WTC11 (cell line): Measurements from ENCODE around the gene PHOSPHO2. TPM values are rescaled to one million over a fixed set of nuclear protein-coding genes. Genes with fewer than 3 reads are reported as not detected.

Experiments used
- ATAC-seq: fragments of 200-7000 bp; cut with Tn5 transposase; 2 replicates; pipeline ENCODE4 v1.10.0; 2021; ENCODE audit warnings: mild to moderate bottlenecking, moderate library complexity
- CTCF ChIA-PET: fragments of 300-600 bp; sonication (Branson Sonifier 250); formaldehyde crosslinking; loops from one replicate; lab custom pipeline; 2021; ENCODE audit warnings: antibody characterized with exemption; lab: Charles Lee
- POLR2A ChIA-PET: fragments of 350-600 bp; sonication (Branson Sonifier 250); formaldehyde crosslinking; loops from one replicate; lab custom pipeline; 2021; ENCODE audit warnings: antibody characterized with exemption; lab: Charles Lee
- DNase-seq: peaks from one replicate; pipeline ENCODE4 v3.0.0; 2021; ENCODE audit warnings: low spot score
- H3K27ac Mint-ChIP-seq: 2 replicates; pipeline ENCODE4 v1.8.0; 2021; ENCODE audit warnings: mixed read lengths
- H3K27me3 Mint-ChIP-seq: 2 replicates; pipeline ENCODE4 v1.8.0; 2021; ENCODE audit warnings: low read depth, mild to moderate bottlenecking, moderate library complexity, mixed read lengths
- H3K36me3 Mint-ChIP-seq: 2 replicates; pipeline ENCODE4 v1.8.0; 2021; ENCODE audit warnings: mixed read lengths
- H3K4me1 Mint-ChIP-seq: 2 replicates; pipeline ENCODE4 v1.8.0; 2022; ENCODE audit warnings: mixed read lengths
- H3K4me3 Mint-ChIP-seq: 2 replicates; pipeline ENCODE4 v1.8.0; 2021; ENCODE audit warnings: mild to moderate bottlenecking, moderate library complexity, mixed read lengths
- H3K9me3 Mint-ChIP-seq: 2 replicates; pipeline ENCODE4 v1.8.0; 2021; ENCODE audit warnings: mixed read lengths
- ATF1 ChIP-seq: sonication (generic); formaldehyde crosslinking; IDR thresholded peaks from 2 replicates; pipeline ENCODE4 v1.8.1; 2023; ENCODE audit warnings: mild to moderate bottlenecking, moderate library complexity, missing genetic modification reagents
- CREB1 ChIP-seq: sonication (generic); formaldehyde crosslinking; IDR thresholded peaks from 2 replicates; pipeline ENCODE4 v1.8.0; 2023; ENCODE audit warnings: mild to moderate bottlenecking, missing genetic modification reagents
- FOXK1 ChIP-seq: sonication (generic); formaldehyde crosslinking; IDR thresholded peaks from 2 replicates; pipeline ENCODE4 v1.8.0; 2022; ENCODE audit warnings: mild to moderate bottlenecking, moderate library complexity, missing genetic modification reagents
- GABPB1 ChIP-seq: sonication (generic); formaldehyde crosslinking; IDR thresholded peaks from 2 replicates; pipeline ENCODE4 v1.8.1; 2023; ENCODE audit warnings: mild to moderate bottlenecking, missing genetic modification reagents
- GTF2I ChIP-seq: fragments of 250-450 bp; sonication (Bioruptor Pico); conservative IDR thresholded peaks from 2 replicates; pipeline ENCODE4 v1.4.0; 2021; ENCODE audit warnings: mild to moderate bottlenecking
- HMGA2 ChIP-seq: fragments of 250-450 bp; sonication (Bioruptor Pico); IDR thresholded peaks from 2 replicates; pipeline ENCODE4 v1.4.0; 2021; ENCODE audit warnings: mild to moderate bottlenecking, moderate library complexity
- IRF2 ChIP-seq: sonication (generic); formaldehyde crosslinking; IDR thresholded peaks from 2 replicates; pipeline ENCODE4 v1.8.0; 2022; ENCODE audit warnings: low read depth, missing genetic modification reagents, borderline replicate concordance
- OVOL2 ChIP-seq: fragments of 250-450 bp; sonication (Bioruptor Pico); IDR thresholded peaks from 2 replicates; pipeline ENCODE4 v1.9.0; 2021; ENCODE audit warnings: mild to moderate bottlenecking, borderline replicate concordance
- SMAD3 ChIP-seq: sonication (generic); formaldehyde crosslinking; IDR thresholded peaks from 2 replicates; pipeline ENCODE4 v1.8.0; 2022; ENCODE audit warnings: missing genetic modification reagents, mild to moderate bottlenecking, borderline replicate concordance
- ZBTB21 ChIP-seq: sonication (generic); formaldehyde crosslinking; IDR thresholded peaks from 2 replicates; pipeline ENCODE4 v1.8.1; 2023; ENCODE audit warnings: mild to moderate bottlenecking, missing genetic modification reagents, borderline replicate concordance
- ZNF121 ChIP-seq: sonication (generic); formaldehyde crosslinking; IDR thresholded peaks from 2 replicates; pipeline ENCODE4 v1.8.0; 2023; ENCODE audit warnings: missing genetic modification reagents
- ZNF317 ChIP-seq: sonication (generic); formaldehyde crosslinking; IDR thresholded peaks from 2 replicates; pipeline ENCODE4 v1.8.1; 2023; ENCODE audit warnings: low read depth, mild to moderate bottlenecking, moderate library complexity, missing genetic modification reagents, borderline replicate concordance
- ZNF396 ChIP-seq: fragments of 250-450 bp; sonication (Bioruptor Pico); IDR thresholded peaks from 2 replicates; pipeline ENCODE4 v1.8.0; 2021; ENCODE audit warnings: mild to moderate bottlenecking, moderate library complexity, borderline replicate concordance
- ZNF423 ChIP-seq: fragments of 250-450 bp; sonication (Bioruptor Pico); IDR thresholded peaks from 2 replicates; pipeline ENCODE4 v2.1.2; 2022; ENCODE audit warnings: mild to moderate bottlenecking, moderate library complexity
- total RNA-seq: library from RNA; stranded (reverse); gene quantifications from 3 replicates; pipeline ENCODE4 v1.2.3, GENCODE V29; 2021
- TF ChIP-seq, protein P1 (sequence below): fragments of 250-450 bp; sonication (Bioruptor Pico); IDR thresholded peaks from 2 replicates; pipeline ENCODE4 v2.1.2; 2022; ENCODE audit warnings: mild to moderate bottlenecking, moderate library complexity
- TF ChIP-seq, protein P2 (sequence below): sonication (generic); formaldehyde crosslinking; IDR thresholded peaks from 2 replicates; pipeline ENCODE4 v1.8.0; 2022; ENCODE audit warnings: mild to moderate bottlenecking, missing genetic modification reagents
- TF ChIP-seq, protein P3 (sequence below): sonication (generic); formaldehyde crosslinking; IDR thresholded peaks from 2 replicates; pipeline ENCODE4 v1.8.0; 2023; ENCODE audit warnings: missing genetic modification reagents
- TF ChIP-seq, protein P4 (sequence below): sonication (generic); formaldehyde crosslinking; IDR thresholded peaks from 2 replicates; pipeline ENCODE4 v1.8.1; 2022; ENCODE audit warnings: low read depth, mild to moderate bottlenecking, moderate library complexity, missing genetic modification reagents, borderline replicate concordance
- TF ChIP-seq, protein P5 (sequence below): sonication (generic); formaldehyde crosslinking; conservative IDR thresholded peaks from 2 replicates; pipeline ENCODE4 v1.8.1; 2023; ENCODE audit warnings: mild to moderate bottlenecking, low read depth, missing genetic modification reagents, moderate library complexity
- TF ChIP-seq, protein P6 (sequence below): sonication (generic); formaldehyde crosslinking; IDR thresholded peaks from 2 replicates; pipeline ENCODE4 v1.8.1; 2023; ENCODE audit warnings: mild to moderate bottlenecking, missing genetic modification reagents, moderate library complexity

The PHOSPHO2 gene
- total RNA-seq, 1 experiment from 2014 or later, result 6.1 TPM

DNA sequence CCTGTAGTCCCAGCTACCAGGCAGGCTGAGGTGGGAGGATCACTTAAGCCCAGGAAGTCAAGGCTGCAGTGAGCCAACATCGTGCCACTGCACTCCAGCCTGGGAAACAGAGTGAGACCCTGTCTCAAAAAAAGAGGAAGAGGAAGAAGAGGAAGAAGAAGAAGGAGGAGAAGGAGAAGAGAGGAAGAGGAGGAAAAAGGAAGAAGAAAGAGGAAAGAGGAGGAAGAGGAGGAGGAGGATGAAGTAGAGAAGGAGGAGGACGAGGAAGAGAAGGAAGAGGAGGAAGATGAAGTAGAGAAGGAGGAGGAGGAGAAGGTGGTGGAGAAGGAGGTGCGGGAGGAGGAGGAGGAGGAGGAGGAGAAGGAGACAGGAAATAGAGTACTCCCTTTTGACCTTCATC is 38.1 kb upstream of the PHOSPHO2 start:
- Mint-ChIP-seq H3K4me3 (no peak overlapping the region), H3K27ac (no peak overlapping the region), H3K4me1 (no peaks in the 10 kb centered on the region), H3K36me3 (no peaks in the 10 kb centered on the region), H3K27me3 (no peaks in the 10 kb centered on the region; the same call in 1 of the 2 replicates), H3K9me3 (no peaks in the 10 kb centered on the region)
- ATAC-seq (no peak), DNase-seq (no peak)
- ChIA-PET POLR2A (no interaction called here), CTCF (interaction anchor here (0.7 kb wide), 1 partner anchor 115 kb away, joined by 3 read pairs; no protein-coding TSS in a partner anchor)
- TF ChIP-seq CREB1 (CRISPR knock-in tag) (no peak), OVOL2 (no peak), ZNF423 (CRISPR knock-in tag) (no peak), ZNF396 (CRISPR knock-in tag) (no peak), GABPB1 (CRISPR knock-in tag) (no peak), ATF1 (CRISPR knock-in tag) (no peak), SMAD3 (CRISPR knock-in tag) (no peak), GTF2I (no peak), ZBTB21 (no peak), HMGA2 (CRISPR knock-in tag) (no peak), ZNF121 (CRISPR knock-in tag) (no peak), ZNF317 (no peak), FOXK1 (CRISPR knock-in tag) (no peak)
- TF ChIP-seq, protein P1, sequence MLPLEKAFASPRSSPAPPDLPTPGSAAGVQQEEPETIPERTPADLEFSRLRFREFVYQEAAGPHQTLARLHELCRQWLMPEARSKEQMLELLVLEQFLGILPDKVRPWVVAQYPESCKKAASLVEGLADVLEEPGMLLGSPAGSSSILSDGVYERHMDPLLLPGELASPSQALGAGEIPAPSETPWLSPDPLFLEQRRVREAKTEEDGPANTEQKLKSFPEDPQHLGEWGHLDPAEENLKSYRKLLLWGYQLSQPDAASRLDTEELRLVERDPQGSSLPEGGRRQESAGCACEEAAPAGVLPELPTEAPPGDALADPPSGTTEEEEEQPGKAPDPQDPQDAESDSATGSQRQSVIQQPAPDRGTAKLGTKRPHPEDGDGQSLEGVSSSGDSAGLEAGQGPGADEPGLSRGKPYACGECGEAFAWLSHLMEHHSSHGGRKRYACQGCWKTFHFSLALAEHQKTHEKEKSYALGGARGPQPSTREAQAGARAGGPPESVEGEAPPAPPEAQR (CRISPR knock-in tag), result no peak
- TF ChIP-seq, protein P2, sequence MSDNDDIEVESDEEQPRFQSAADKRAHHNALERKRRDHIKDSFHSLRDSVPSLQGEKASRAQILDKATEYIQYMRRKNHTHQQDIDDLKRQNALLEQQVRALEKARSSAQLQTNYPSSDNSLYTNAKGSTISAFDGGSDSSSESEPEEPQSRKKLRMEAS (CRISPR knock-in tag), result no peak
- TF ChIP-seq, protein P3, sequence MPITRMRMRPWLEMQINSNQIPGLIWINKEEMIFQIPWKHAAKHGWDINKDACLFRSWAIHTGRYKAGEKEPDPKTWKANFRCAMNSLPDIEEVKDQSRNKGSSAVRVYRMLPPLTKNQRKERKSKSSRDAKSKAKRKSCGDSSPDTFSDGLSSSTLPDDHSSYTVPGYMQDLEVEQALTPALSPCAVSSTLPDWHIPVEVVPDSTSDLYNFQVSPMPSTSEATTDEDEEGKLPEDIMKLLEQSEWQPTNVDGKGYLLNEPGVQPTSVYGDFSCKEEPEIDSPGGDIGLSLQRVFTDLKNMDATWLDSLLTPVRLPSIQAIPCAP (CRISPR knock-in tag), result no peak
- TF ChIP-seq, protein P4, sequence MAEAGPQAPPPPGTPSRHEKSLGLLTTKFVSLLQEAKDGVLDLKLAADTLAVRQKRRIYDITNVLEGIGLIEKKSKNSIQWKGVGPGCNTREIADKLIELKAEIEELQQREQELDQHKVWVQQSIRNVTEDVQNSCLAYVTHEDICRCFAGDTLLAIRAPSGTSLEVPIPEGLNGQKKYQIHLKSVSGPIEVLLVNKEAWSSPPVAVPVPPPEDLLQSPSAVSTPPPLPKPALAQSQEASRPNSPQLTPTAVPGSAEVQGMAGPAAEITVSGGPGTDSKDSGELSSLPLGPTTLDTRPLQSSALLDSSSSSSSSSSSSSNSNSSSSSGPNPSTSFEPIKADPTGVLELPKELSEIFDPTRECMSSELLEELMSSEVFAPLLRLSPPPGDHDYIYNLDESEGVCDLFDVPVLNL (CRISPR knock-in tag), result no peak
- TF ChIP-seq, protein P5, sequence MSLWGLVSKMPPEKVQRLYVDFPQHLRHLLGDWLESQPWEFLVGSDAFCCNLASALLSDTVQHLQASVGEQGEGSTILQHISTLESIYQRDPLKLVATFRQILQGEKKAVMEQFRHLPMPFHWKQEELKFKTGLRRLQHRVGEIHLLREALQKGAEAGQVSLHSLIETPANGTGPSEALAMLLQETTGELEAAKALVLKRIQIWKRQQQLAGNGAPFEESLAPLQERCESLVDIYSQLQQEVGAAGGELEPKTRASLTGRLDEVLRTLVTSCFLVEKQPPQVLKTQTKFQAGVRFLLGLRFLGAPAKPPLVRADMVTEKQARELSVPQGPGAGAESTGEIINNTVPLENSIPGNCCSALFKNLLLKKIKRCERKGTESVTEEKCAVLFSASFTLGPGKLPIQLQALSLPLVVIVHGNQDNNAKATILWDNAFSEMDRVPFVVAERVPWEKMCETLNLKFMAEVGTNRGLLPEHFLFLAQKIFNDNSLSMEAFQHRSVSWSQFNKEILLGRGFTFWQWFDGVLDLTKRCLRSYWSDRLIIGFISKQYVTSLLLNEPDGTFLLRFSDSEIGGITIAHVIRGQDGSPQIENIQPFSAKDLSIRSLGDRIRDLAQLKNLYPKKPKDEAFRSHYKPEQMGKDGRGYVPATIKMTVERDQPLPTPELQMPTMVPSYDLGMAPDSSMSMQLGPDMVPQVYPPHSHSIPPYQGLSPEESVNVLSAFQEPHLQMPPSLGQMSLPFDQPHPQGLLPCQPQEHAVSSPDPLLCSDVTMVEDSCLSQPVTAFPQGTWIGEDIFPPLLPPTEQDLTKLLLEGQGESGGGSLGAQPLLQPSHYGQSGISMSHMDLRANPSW (CRISPR knock-in tag), result no peak
- TF ChIP-seq, protein P6, sequence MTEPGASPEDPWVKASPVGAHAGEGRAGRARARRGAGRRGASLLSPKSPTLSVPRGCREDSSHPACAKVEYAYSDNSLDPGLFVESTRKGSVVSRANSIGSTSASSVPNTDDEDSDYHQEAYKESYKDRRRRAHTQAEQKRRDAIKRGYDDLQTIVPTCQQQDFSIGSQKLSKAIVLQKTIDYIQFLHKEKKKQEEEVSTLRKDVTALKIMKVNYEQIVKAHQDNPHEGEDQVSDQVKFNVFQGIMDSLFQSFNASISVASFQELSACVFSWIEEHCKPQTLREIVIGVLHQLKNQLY (CRISPR knock-in tag), result no peak
- TF ChIP-seq, all 79 proteins: peak for 0

DNA sequence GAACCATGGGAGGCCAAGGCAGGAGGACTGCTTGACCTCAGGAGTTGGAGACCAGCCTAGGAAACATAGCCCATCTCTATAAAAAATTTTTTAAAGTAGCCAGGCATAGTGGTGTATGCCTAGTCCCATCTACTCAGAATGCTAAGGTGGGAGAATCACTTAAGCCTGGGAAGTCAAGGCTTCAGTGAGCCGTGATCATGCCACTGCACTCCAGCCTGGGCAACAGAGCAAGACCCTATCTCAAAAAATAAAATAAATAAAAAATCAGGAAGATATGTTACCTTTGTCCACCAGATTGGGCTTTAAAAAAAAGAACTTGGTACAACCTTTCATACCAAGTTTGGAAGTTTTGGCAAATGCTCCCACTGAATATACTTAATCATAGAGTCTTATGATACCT is 35.4 kb upstream of the PHOSPHO2 start:
- CTCF ChIA-PET, result no interaction called here
- Mint-ChIP-seq H3K27ac (no peak overlapping the region), H3K36me3 (no peaks in the 10 kb centered on the region), H3K9me3 (no peaks in the 10 kb centered on the region), H3K4me3 (no peak overlapping the region), H3K4me1 (no peaks in the 10 kb centered on the region), H3K27me3 (no peaks in the 10 kb centered on the region; the same call in 1 of the 2 replicates)
- no peak for DNase-seq
- POLR2A ChIA-PET, result no interaction called here
- no peak for ATAC-seq
- TF ChIP-seq IRF2 (CRISPR knock-in tag) (no peak), ZNF396 (CRISPR knock-in tag) (no peak)
